HCT116 (cell line): Measurements from ENCODE around the gene TAF1C. TPM values are rescaled to one million over a fixed set of nuclear protein-coding genes. Genes with fewer than 3 reads are reported as not detected.

Experiments
- ATAC-seq: fragments of 200-7000 bp; cut with Tn5 transposase; 2 replicates; pipeline ENCODE4 v1.9.1; 2020; ENCODE audit warnings: mild to moderate bottlenecking, moderate library complexity
- BruUV-seq: library from RNA; stranded (reverse); fragments of 400-500 nt; replicated peaks from 2 replicates; lab custom pipeline; 2021; lab: Mats Ljungman, UMichigan
- CTCF ChIA-PET: fragments of 300-600 bp; sonication (Branson Sonifier 250); formaldehyde crosslinking; loops from one replicate; lab custom pipeline; 2021; ENCODE audit warnings: antibody characterized with exemption; lab: Charles Lee
- POLR2A ChIA-PET: fragments of 300-600, 350-600 bp; sonication (Branson Sonifier 250); formaldehyde crosslinking; loops from one replicate; lab custom pipeline; 2021; ENCODE audit warnings: antibody characterized with exemption; lab: Charles Lee
- RAD21 ChIA-PET, 2 experiments: fragments of 300-600 bp; sonication (Branson Sonifier 250); formaldehyde crosslinking; loops; one replicate each; lab custom pipeline; 2023; ENCODE audit warnings: low total read pairs in 2 of 2; ENCODE audit not compliant: uncharacterized antibody in 2 of 2, unreplicated experiment in 2 of 2, low non-redundant PET in 1 of 2; lab: Charles Lee
- DNase-seq: peaks from one replicate; pipeline ENCODE4 v3.0.0-alpha.2; 2010; ENCODE audit warnings: low read depth, low spot score
- H2AFZ ChIP-seq: fragments of 200-600 bp; shearing (Covaris generic), sonication (generic); 2 replicates; pipeline ENCODE4 v1.6.1; 2017; ENCODE audit warnings: low read depth, mixed run types, mixed read lengths, antibody characterized with exemption, low read length; ENCODE audit not compliant: poor library complexity, severe bottlenecking
- H3K27ac ChIP-seq: 2 replicates; pipeline ENCODE4 v1.5.1; 2012; ENCODE audit warnings: low read depth, low read length
- H3K27me3 ChIP-seq: fragments of 200-600 bp; sonication (generic); 2 replicates; pipeline ENCODE4 v1.6.1; 2016; ENCODE audit warnings: mixed run types, low read length, mixed read lengths; ENCODE audit not compliant: insufficient read depth
- H3K36me3 ChIP-seq, 2 experiments: fragments of 200-500 bp in 1 of 2; fragments of 200-600 bp in 1 of 2; sonication (Bioruptor generic) in 1 of 2; sonication (generic) in 1 of 2; 2 replicates each; pipeline versions ENCODE4 v1.5.1 to v1.6.1; 2014 to 2016; ENCODE audit warnings: low read length in 2 of 2, inconsistent platforms in 1 of 2, mixed read lengths in 1 of 2, mixed run types in 1 of 2; ENCODE audit not compliant: insufficient read depth in 2 of 2, control insufficient read depth in 1 of 2
- H3K4me1 ChIP-seq, 2 experiments: fragments of 200-600 bp in 1 of 2; sonication (generic) in 1 of 2; 2 replicates each; pipeline versions ENCODE4 v1.5.1 to v1.6.1; 2012 to 2017; ENCODE audit warnings: low read length in 2 of 2, inconsistent platforms in 1 of 2, mild to moderate bottlenecking in 1 of 2, mixed read lengths in 1 of 2, mixed run types in 1 of 2, moderate library complexity in 1 of 2; ENCODE audit not compliant: insufficient read depth in 2 of 2, control insufficient read depth in 1 of 2
- H3K4me2 ChIP-seq: fragments of 200-600 bp; sonication (generic); 2 replicates; pipeline ENCODE4 v1.6.1; 2017; ENCODE audit warnings: mixed run types, low read length, mixed read lengths
- H3K4me3 ChIP-seq, 2 experiments: fragments of 200-600 bp in 1 of 2; sonication (generic) in 1 of 2; replicated peaks in 1 of 2; 2 replicates each; pipeline ENCODE4 v1.5.1; 2011 to 2016; ENCODE audit warnings: low read length in 2 of 2, control low read depth in 1 of 2, low read depth in 1 of 2, mild to moderate bottlenecking in 1 of 2, mixed read lengths in 1 of 2, mixed run types in 1 of 2
- H3K79me2 ChIP-seq: fragments of 200-600 bp; sonication (generic); 2 replicates; pipeline ENCODE4 v1.6.1; 2017; ENCODE audit warnings: mild to moderate bottlenecking, mixed run types, low read length, moderate library complexity, mixed read lengths; ENCODE audit not compliant: insufficient read depth
- H3K9ac ChIP-seq: fragments of 200-600 bp; sonication (generic); 2 replicates; pipeline ENCODE4 v1.6.1; 2016; ENCODE audit warnings: low read length, mixed read lengths
- H3K9me2 ChIP-seq: fragments of 200-600 bp; sonication (generic), shearing (Covaris generic); 2 replicates; pipeline ENCODE4 v1.6.1; 2017; ENCODE audit warnings: mixed run types, mild to moderate bottlenecking, moderate library complexity; ENCODE audit not compliant: insufficient read depth
- H3K9me3 ChIP-seq, 2 experiments: fragments of 200-500 bp in 1 of 2; fragments of 200-600 bp in 1 of 2; sonication (Bioruptor generic) in 1 of 2; sonication (generic) in 1 of 2; 2 replicates each; pipeline ENCODE4 v1.6.1; 2014 to 2017; ENCODE audit warnings: low read length in 2 of 2, mixed read lengths in 2 of 2, inconsistent platforms in 1 of 2, low read depth in 1 of 2, mild to moderate bottlenecking in 1 of 2, mixed run types in 1 of 2, moderate library complexity in 1 of 2; ENCODE audit not compliant: control insufficient read depth in 1 of 2, insufficient read depth in 1 of 2
- H4K20me1 ChIP-seq: fragments of 200-600 bp; sonication (generic), shearing (Covaris generic); 2 replicates; pipeline ENCODE4 v1.6.1; 2017; ENCODE audit warnings: mixed run types, mild to moderate bottlenecking, moderate library complexity; ENCODE audit not compliant: insufficient read depth
- ATF3 ChIP-seq: IDR thresholded peaks from 2 replicates; pipeline ENCODE4 v1.6.1; 2012
- CTCF ChIP-seq, 3 experiments: fragments of 200-600 bp in 1 of 3; sonication (generic) in 1 of 3; IDR thresholded peaks in 2 of 3; conservative IDR thresholded peaks in 1 of 3; 2 replicates each; pipeline ENCODE4 v1.5.1; 2012 to 2017; ENCODE audit warnings: low read depth in 2 of 3, low read length in 2 of 3, antibody characterized with exemption in 1 of 3, borderline replicate concordance in 1 of 3, control low read depth in 1 of 3, mild to moderate bottlenecking in 1 of 3, mixed read lengths in 1 of 3, mixed run types in 1 of 3, moderate library complexity in 1 of 3; ENCODE audit not compliant: insufficient read depth in 1 of 3
- EGR1 ChIP-seq: IDR thresholded peaks from 2 replicates; pipeline ENCODE4 v1.6.1; 2012; ENCODE audit warnings: low read depth
- ELF1 ChIP-seq: IDR thresholded peaks from 2 replicates; pipeline ENCODE4 v1.6.1; 2012; ENCODE audit warnings: low read depth, borderline replicate concordance
- EZH2 ChIP-seq: fragments of 200-600 bp; sonication (generic); IDR thresholded peaks from 2 replicates; pipeline ENCODE4 v1.6.1; 2017; ENCODE audit warnings: antibody characterized with exemption, mixed run types
- EZH2phosphoT487 ChIP-seq: fragments of 200-600 bp; IDR thresholded peaks from 2 replicates; pipeline ENCODE4 v1.6.1; 2018; ENCODE audit warnings: antibody characterized with exemption, borderline replicate concordance
- FOSL1 ChIP-seq: IDR thresholded peaks from 2 replicates; pipeline ENCODE4 v1.6.1; 2012; ENCODE audit warnings: low read depth
- POLR2AphosphoS5 ChIP-seq: IDR thresholded peaks from 2 replicates; pipeline ENCODE4 v1.6.1; 2011; ENCODE audit warnings: mild to moderate bottlenecking, low read depth, low read length, moderate library complexity
- REST ChIP-seq: IDR thresholded peaks from 2 replicates; pipeline ENCODE4 v1.6.1; 2012; ENCODE audit warnings: low read depth
- SIN3A ChIP-seq: IDR thresholded peaks from 2 replicates; pipeline ENCODE4 v1.6.1; 2012; ENCODE audit warnings: low read depth
- ZFX ChIP-seq: fragments of 450-650 bp; IDR thresholded peaks from 2 replicates; pipeline ENCODE4 v1.6.1; 2017
- ZNF274 ChIP-seq: fragments of 200-500 bp; sonication (Bioruptor generic); IDR thresholded peaks from 2 replicates; pipeline ENCODE4 v1.6.1; 2014; ENCODE audit warnings: mild to moderate bottlenecking, low read depth, low read length, inconsistent platforms
- intact Hi-C: fragments of 100-400 bp; cut with micrococcal nuclease; formaldehyde crosslinking; loops from 2 replicates; pipeline ENCODE4 v1.10.0; 2022
- total RNA-seq: library from RNA; stranded (reverse); gene quantifications from one replicate; pipeline ENCODE4 v1.2.1, GENCODE V29; 2021; ENCODE audit not compliant: unreplicated experiment

Gene TAF1C
- total RNA-seq, 1 experiment from 2014 or later: 76.3 TPM

- TF ChIP-seq ATF3 (no peak), REST (no peak), CTCF (IDR thresholded peaks at IDR 0.05 in 2 of 3, conservative IDR thresholded peaks at IDR 0.05 in 1 of 3; ENCODE audit: borderline replicate concordance in 1 of 3, insufficient read depth in 1 of 3, low read depth in 2 of 3, low read length in 2 of 3) (no peak), ZNF274 (no peak), SIN3A (no peak), EZH2 (no peak), EGR1 (no peak), FOSL1 (no peak), POLR2AphosphoS5 (no peak), ZFX (no peak), ELF1 (no peak), EZH2phosphoT487 (no peak)
- POLR2A ChIA-PET: no interaction called here
- Histone ChIP-seq H3K36me3 (no peaks in the 10 kb centered on the region), H3K9ac (no peak overlapping the region), H3K27me3 (no peaks in the 10 kb centered on the region), H3K4me2 (no peak overlapping the region), H3K9me2 (no peaks in the 10 kb centered on the region), H4K20me1 (no peaks in the 10 kb centered on the region), H3K27ac (no peak overlapping the region), H2AFZ (no peak overlapping the region), H3K4me1 (peaks cover 0 to 4% of the 10 kb centered on the region in 2 experiments; a peak in 1 of 4 replicates), H3K79me2 (no peaks in the 10 kb centered on the region), H3K4me3 (no peak overlapping the region), H3K9me3 (no peaks in the 10 kb centered on the region)
- no peak for DNase-seq
- no TSS peak for BruUV-seq
- intact Hi-C loops: no loop called here
- RAD21 ChIA-PET: no interaction called here
- no peak for ATAC-seq
- CTCF ChIA-PET: no interaction called here
Observed at GRCh38 chr16:84193480-84193879, 6.6 kb upstream of the TAF1C start.
